Calu3 (cell line): ENCODE measurements around the gene PHEX. TPM values are rescaled to one million over a fixed set of nuclear protein-coding genes. Genes with fewer than 3 reads are reported as not detected.

Experiments
- BruUV-seq: library from RNA; stranded (reverse); fragments of 400-500 nt; replicated peaks from 2 replicates; lab custom pipeline; 2021; lab: Mats Ljungman, UMichigan
- CTCF ChIA-PET: fragments of 300-600 bp; sonication (Branson Sonifier 250); formaldehyde crosslinking; loops from one replicate; lab custom pipeline; 2022; ENCODE audit warnings: antibody characterized with exemption; lab: Charles Lee
- DNase-seq: peaks from one replicate; pipeline ENCODE4 v3.0.0; 2022
- H3K27ac Mint-ChIP-seq: one replicate; pipeline ENCODE4 v1.8.0; 2022; ENCODE audit warnings: mixed read lengths; ENCODE audit not compliant: unreplicated experiment
- H3K27me3 Mint-ChIP-seq: one replicate; pipeline ENCODE4 v1.8.0; 2022; ENCODE audit warnings: mixed read lengths; ENCODE audit not compliant: unreplicated experiment
- H3K36me3 Mint-ChIP-seq: one replicate; pipeline ENCODE4 v1.8.0; 2022; ENCODE audit warnings: mild to moderate bottlenecking, moderate library complexity, mixed read lengths; ENCODE audit not compliant: insufficient read depth, unreplicated experiment
- H3K4me1 Mint-ChIP-seq: one replicate; pipeline ENCODE4 v1.8.0; 2022; ENCODE audit warnings: mild to moderate bottlenecking, low read depth, mixed read lengths; ENCODE audit not compliant: unreplicated experiment
- H3K4me3 Mint-ChIP-seq: one replicate; pipeline ENCODE4 v1.8.0; 2022; ENCODE audit warnings: mild to moderate bottlenecking, low read depth, moderate library complexity, mixed read lengths; ENCODE audit not compliant: unreplicated experiment
- H3K9me3 Mint-ChIP-seq: one replicate; pipeline ENCODE4 v1.8.0; 2022; ENCODE audit warnings: low read depth, mixed read lengths; ENCODE audit not compliant: unreplicated experiment
- intact Hi-C: fragments of 100-400 bp; cut with micrococcal nuclease; formaldehyde crosslinking; loops from one replicate; pipeline ENCODE4 v1.10.0; 2022; ENCODE audit not compliant: unreplicated experiment
- total RNA-seq: library from RNA; stranded (reverse); gene quantifications from 2 replicates; pipeline ENCODE4 v1.2.3, GENCODE V29; 2022
- TF ChIP-seq, protein P1 (sequence below): fragments of 200-600 bp; IDR thresholded peaks from one replicate; pipeline ENCODE4 v1.8.0; 2022; ENCODE audit warnings: antibody characterized with exemption; ENCODE audit not compliant: unreplicated experiment

The PHEX gene
- total RNA-seq, 1 experiment from 2014 or later = 0.57 TPM

DNA sequence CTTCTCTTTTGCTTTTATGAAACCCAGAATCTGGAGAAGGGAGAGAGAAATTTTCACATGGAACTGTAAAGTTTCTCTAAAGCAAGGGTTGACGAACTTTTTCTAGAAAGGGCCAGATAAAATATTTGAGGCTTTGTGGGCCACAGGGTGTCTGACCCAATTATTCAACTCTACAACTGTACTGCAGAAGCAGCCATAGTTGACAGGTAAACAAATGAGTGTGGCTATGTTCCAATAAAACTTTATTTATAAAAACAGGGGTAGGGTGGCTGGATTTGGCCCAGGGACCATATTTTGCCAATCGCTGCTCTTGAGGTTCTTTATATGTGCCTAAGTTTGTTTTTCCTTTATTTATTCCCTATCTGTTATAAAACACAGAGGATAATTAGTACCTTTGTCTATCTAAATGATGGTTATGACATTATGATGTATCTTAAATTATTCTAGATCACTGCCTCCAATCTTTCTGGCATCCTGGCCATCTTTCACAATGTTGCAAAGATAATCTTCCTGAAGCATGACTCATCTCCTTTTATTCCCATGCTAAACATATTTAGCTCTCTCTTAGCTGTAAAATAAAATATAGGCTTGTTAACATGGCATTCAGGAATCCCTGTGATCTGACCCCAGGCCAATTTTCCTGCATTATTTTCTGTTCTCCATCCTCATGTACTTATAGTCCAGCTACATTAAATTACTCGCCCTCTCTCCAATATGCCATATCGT is 133.8 kb downstream of the PHEX start:
- CTCF ChIA-PET = no interaction called here
- Mint-ChIP-seq H3K4me1 (peaks cover 8% of the 10 kb centered on the region), H3K27me3 (no peaks in the 10 kb centered on the region), H3K27ac (no peak overlapping the region), H3K36me3 (no peaks in the 10 kb centered on the region), H3K4me3 (no peak overlapping the region), H3K9me3 (no peaks in the 10 kb centered on the region)
- no peak for DNase-seq
- TF ChIP-seq, protein P1, sequence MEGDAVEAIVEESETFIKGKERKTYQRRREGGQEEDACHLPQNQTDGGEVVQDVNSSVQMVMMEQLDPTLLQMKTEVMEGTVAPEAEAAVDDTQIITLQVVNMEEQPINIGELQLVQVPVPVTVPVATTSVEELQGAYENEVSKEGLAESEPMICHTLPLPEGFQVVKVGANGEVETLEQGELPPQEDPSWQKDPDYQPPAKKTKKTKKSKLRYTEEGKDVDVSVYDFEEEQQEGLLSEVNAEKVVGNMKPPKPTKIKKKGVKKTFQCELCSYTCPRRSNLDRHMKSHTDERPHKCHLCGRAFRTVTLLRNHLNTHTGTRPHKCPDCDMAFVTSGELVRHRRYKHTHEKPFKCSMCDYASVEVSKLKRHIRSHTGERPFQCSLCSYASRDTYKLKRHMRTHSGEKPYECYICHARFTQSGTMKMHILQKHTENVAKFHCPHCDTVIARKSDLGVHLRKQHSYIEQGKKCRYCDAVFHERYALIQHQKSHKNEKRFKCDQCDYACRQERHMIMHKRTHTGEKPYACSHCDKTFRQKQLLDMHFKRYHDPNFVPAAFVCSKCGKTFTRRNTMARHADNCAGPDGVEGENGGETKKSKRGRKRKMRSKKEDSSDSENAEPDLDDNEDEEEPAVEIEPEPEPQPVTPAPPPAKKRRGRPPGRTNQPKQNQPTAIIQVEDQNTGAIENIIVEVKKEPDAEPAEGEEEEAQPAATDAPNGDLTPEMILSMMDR = no peak
- BruUV-seq = no TSS peak
- intact Hi-C loops = no loop called here

DNA sequence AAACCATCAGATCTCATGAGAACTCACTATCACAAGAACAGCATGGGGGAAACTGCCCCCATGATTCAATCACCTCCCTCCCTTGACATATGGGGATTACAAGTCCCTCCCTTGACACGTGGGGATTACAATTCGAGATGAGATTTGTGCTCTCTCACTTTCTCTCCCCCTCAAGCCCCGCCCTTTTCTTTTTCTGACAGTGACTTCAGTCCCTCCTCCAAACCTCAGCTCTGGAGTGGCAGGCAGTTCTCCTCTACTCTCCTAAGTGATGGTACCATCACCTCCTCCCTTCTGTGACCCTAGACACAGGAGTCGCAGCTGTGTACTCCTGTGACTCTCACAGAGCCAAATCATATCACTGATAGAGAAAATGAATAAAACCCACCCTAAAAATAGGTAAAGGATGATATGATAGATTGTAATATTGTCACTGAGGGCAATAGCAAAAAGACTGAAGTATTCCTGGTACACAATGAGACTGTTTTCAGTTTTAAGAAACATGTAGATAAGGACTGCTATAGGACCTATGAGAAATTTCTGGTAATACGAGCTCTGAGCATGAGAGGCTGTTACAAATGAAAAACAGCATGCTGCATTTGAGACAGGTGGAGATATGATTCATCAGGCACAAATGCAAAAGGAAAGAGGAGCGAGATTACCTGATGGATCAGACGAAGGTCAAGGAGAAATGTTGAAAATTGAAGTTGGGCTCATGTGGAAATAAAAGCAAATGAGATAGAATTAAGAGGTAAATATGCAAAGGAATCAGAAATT is 139.3 kb downstream of the PHEX start:
- no peak for DNase-seq
- TF ChIP-seq, protein P1 = no peak
- no peaks in the 10 kb centered on the region for H3K9me3 Mint-ChIP-seq
- peaks cover 9% of the 10 kb centered on the region for H3K4me1 Mint-ChIP-seq
- intact Hi-C loops = no loop called here
- no peak overlapping the region for H3K27ac Mint-ChIP-seq
- BruUV-seq = no TSS peak
- CTCF ChIA-PET = no interaction called here
- H3K4me3 Mint-ChIP-seq = no peak overlapping the region
- no peaks in the 10 kb centered on the region for H3K36me3 Mint-ChIP-seq
- H3K27me3 Mint-ChIP-seq = no peaks in the 10 kb centered on the region

DNA sequence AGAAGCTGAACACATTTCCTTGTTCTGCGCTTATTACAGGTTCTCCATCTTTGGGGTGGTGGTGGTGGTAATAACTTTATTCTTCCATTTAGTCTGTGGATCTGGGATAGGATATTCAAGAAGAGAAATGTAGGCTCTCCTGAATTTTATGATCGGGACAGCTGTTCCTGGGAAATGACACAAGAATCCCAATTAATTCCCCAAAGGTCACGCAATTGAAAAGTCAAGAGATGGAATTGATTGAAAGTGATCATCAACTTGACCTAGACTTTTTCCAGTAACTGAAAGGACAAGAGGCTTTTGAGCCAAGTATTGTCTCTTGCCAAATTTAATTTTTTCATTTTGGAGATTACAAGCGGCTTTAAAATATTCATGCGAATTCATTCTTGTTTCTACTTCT is 141.8 kb downstream of the PHEX start:
- no peak overlapping the region for H3K4me3 Mint-ChIP-seq
- CTCF ChIA-PET = no interaction called here
- no peak for DNase-seq
- peaks cover 9% of the 10 kb centered on the region for H3K4me1 Mint-ChIP-seq
- no peaks in the 10 kb centered on the region for H3K36me3 Mint-ChIP-seq
- TF ChIP-seq, protein P1 = no peak
- no peak overlapping the region for H3K27ac Mint-ChIP-seq
- no peaks in the 10 kb centered on the region for H3K9me3 Mint-ChIP-seq
- intact Hi-C loops = no loop called here
- no TSS peak for BruUV-seq
- H3K27me3 Mint-ChIP-seq = no peaks in the 10 kb centered on the region

DNA sequence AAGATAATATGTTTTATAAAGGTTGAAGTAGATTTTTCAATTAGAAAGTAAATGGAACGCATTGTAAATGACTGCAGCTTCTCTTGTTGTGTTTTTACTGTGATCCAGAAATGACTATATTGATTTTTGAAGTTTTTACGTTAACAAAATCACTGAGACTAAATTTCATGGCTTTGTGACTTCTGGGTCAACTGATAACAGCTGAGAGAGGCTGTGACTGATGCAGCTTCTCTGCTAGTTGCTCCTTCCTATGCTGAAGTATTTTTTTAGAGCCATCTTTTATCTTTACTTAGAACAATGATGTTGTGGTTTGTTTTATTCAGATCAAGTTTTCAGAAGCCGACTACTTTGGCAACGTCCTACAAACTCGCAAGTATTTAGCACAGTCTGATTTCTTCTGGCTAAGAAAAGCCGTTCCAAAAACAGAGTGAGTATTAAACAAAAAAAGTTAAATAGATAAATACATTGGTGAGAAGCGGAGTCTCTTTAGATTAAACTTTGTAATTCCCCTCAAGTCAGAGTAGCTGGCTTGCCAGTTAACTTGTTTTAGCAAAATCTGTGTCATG is 145.9 kb downstream of the PHEX start:
- no peaks in the 10 kb centered on the region for H3K4me1 Mint-ChIP-seq
- no TSS peak for BruUV-seq
- peaks cover 3% of the 10 kb centered on the region for H3K9me3 Mint-ChIP-seq
- DNase-seq = no peak
- peaks cover 5% of the 10 kb centered on the region for H3K36me3 Mint-ChIP-seq
- H3K27ac Mint-ChIP-seq = no peak overlapping the region
- intact Hi-C loops = no loop called here
- CTCF ChIA-PET = no interaction called here
- H3K27me3 Mint-ChIP-seq = no peaks in the 10 kb centered on the region
- TF ChIP-seq, protein P1 = no peak
- no peak overlapping the region for H3K4me3 Mint-ChIP-seq
